MM.1S (cell line): ENCODE measurements around the gene GPX4.

ENCODE experiments used
- CTCF ChIP-seq: fragments of 300-600 bp; sonication (generic); IDR thresholded peaks from 2 replicates; pipeline ENCODE4 v1.5.1; 2016; ENCODE audit warnings: antibody characterized with exemption, low read length, mixed read lengths
- EZH2 ChIP-seq: fragments of 300-600 bp; sonication (generic); optimal IDR thresholded peaks from 2 replicates; pipeline ENCODE3; 2017; ENCODE audit warnings: low read depth, mild to moderate bottlenecking, antibody characterized with exemption, low read length, mixed read lengths
- EZH2phosphoT487 ChIP-seq: fragments of 300-600 bp; sonication (generic); IDR thresholded peaks from 2 replicates; pipeline ENCODE4 v1.6.1; 2018; ENCODE audit warnings: antibody characterized with exemption, low read length

- TF ChIP-seq CTCF (no peak), EZH2 (no peak), EZH2phosphoT487 (no peak)
These were observed 32.6 kb upstream of the GPX4 start for GRCh38 chr19:1070931-1071791.
